IPS DF 4.7 (cell line): ENCODE measurements around the gene MRPS24.
A peak's percentile ranks its signal among the peaks of the same experiment; 100 is the strongest.
"Not testable (repeated sequence)": the region's sequence is repeated elsewhere in the genome, so short reads cannot be mapped to it uniquely, and the experiment has no call there.

ENCODE experiments used
- DNase-seq: peaks from one replicate; pipeline ENCODE4 v3.0.0-alpha.2; 2013; ENCODE audit warnings: low spot score; ENCODE audit errors: extremely low read depth

Gene MRPS24

DNA sequence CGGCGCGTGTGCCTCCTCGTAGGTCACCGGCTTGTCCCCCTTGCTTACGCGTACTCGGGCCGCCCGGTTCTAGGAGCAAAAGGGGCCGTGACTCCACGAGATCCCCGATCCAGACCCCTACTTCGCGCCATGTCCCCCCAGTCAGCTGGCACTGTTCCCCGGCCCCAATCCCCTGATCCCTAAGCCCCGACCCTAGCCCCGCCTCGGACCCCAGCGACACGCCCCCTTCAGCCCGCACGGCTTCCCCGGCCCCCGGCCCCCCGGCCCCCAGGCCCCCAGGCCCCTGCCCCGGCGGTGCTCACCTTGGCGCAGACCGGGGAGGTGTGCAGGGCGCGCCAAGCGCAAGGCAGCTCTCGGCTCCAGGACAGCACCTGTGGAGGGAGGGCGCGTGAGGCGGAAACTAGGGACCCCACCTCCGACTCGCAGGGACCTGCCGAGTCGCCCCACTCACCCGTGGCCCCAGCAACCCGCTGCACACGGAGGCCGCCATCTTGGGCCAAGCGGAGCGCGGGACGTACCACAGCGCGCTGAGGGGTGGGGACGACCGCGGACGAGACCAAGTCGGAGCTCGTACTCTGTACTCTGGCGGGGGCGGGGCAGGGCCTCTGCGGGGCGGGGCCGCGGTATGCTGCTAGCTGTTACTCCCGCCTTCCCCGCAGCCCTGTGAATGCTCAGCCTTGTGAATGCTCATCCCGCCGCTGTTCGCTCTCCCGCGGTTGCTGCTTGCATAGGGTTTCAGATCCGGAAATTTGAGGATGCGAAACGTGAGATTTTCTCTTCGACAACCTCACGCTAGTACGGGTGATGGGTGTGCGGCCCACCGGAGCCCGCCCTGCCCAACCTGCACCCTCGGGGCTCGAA is at the start of gene MRPS24:
Gene MRPS24, minus strand, starts transcription at position 512 of the 861 bp plus-strand sequence. Its CDS starts 22 bp downstream, at position 490.
- DNase-seq, result peak; percentile 64

GRCh38 chr7:43915907-43916306 is 46.6 kb upstream of the MRPS24 start:
- no peak for DNase-seq

DNA sequence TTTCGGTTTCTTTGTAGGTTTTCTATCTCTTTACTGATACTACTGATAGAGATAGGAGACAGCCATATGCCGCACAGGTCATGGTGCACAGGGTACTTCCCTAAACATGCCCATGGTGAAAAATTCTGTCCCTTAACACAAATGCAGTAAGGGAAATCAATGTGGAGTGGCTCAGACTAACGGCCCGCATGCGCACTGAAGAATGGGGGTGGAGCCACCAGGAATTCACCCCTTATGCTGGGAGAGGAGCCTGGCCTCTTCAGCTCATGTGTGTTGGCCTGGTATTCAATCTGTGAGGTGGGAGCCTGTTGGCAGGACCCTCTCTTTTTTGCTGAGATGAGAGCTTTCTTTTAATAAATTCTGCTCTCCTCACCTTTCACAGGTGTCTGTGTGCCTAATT is 45.5 kb upstream of the MRPS24 start:
- no peak for DNase-seq

GRCh38 chr7:43906331-43907010 is 37.2 kb upstream of the MRPS24 start, which contains the start of gene URGCP:
Gene URGCP, minus strand, starts transcription at chr7:43906596. Its CDS starts 21 bp downstream, at chr7:43906575.
- no peak for DNase-seq

- DNase-seq, result no peak
Observed at GRCh38 chr7:43905956-43906330, 36.6 kb upstream of the MRPS24 start.

DNA sequence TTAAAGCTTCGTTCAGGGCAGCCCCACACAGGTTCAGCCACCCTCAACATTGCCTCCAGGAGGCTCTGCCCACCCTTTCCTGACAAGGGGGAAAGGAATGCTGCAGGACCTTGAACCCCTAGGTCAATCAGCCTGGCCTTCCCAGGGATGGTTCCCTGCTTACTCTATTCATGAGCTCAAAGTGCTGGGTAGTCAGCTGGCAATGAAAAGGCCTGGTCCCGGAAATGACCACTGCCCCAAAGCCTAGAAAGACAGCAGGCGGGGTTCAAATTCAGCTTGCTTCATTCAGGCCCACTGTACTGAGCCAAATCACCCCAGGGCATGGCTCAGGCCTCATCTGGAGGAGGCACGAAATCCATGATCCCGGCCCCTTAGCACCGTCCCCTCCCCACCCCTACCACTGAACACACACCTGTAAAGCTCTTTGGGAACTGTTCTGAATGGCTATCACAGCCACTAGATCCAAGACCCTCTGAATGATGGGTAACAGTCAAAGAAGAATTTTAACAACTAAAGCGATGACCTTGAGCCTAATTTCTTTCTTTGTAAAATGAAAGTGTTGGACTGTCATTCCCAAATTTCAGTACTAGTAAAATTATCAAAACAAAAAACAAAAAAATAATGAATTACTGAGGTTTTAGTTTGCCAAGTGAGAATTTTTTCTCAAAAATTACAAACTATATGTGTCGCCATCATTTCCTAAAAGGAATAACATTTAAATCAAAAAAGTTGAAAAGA is 36.1 kb upstream of the MRPS24 start:
- DNase-seq, result no peak

- no peak for DNase-seq
Observed at GRCh38 chr7:43904533-43905208, 35.4 kb upstream of the MRPS24 start.

DNA sequence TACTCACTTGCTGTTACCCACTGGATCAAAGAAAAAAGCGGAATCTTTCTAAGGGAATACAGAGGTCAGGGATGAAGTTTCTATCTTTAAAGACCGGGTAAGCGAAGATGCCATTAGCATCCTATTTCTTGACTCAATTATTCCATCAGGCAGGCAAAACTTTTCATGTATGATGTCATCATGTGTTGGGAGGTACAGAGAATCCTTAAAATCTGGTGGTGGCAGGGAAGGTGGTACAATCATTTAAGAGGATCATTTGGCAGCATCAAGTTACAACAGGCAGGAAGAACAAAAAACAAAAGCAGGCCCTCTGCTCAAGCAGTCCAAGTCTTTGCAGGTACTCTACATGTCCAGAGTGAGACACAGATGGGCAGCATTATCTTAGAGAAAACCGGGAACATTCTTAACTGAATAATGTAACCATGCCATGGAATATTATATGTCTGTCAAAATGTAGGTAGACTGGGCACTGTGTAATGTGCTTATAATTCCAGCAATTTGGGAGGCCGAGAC is 33.3 kb upstream of the MRPS24 start:
- DNase-seq, result no peak

DNA sequence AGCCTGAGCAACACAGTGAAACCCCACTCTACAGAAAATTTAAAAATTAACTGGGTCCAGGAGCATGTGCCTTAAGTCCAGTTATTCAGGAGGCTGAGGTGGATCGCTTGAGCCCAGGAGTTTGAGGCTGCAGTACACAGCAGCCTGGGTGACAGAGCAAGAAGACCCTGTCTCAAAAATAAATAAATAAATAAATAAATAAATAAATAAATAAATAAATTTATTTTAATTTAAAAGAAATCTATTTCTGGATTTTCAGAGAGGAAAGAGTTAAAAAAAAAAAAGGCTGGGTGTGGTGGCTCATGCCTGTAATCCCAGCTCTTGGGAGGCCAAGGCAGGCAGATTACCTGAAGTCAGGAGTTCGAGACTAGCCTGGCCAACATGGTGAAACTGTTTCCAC is 29.3 kb upstream of the MRPS24 start:
- DNase-seq, result not testable (repeated sequence)

- no peak for DNase-seq
Observed at GRCh38 chr7:43895847-43896415, 26.6 kb upstream of the MRPS24 start.

DNA sequence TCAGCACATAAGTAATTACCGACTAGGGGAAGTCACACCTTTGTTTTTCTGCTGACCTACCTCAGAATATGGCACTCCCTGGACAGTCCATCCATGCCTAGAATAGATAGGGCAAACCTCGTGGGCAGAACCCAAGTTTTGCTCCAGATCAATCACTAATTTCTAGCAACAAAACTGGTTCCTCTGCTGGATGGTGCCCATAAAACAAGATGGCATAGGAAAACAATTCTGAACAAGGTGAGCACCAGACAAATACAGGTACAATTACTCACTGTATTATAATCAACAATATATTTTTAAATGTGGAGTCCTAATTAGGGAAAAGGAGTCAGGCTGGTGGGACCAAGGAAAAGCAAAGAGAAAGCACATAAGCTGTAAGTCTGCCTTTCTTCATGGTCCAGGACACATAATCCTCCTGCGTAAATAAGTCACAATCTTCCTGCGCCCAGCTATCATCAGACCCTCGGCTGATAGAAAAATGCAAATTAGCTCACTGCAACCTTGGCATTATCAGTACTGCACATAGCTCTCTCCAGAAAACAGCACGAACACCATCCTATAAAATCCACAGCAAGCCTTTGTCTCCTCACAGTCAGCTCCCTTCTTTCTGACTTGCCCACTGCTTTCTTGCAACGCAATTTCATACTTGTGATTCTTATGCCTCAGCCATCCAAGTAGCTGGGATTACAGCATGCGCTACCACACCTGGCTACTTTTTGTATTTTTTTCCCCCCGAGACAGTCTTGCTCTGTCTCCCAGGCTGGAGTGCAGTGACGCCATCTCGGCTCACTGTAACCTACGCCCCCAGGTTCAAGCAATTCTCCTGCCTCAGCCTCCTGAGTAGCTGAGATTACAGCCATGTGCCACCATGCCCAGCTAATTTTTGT is 22.0 kb upstream of the MRPS24 start:
- no peak for DNase-seq

DNA sequence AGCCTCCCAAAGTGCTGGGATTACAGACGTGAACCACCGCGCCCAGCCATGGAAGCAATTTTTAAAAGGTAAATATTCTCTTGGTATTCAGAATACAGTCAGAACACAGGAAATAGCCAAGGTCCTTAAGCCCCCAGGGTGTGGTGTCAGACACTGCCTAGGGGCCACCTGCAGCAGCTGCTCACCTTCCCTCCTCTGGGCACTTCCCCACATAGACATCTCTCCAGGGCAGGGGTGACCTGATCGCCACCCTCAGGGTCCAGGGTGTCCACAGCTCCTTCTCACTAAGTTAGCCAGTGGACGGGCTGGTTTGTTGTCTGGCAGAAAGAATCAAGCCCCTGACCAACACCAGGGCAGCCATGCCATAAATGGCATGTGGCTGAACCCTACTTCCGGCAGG is 21.2 kb upstream of the MRPS24 start:
- DNase-seq, result no peak

DNA sequence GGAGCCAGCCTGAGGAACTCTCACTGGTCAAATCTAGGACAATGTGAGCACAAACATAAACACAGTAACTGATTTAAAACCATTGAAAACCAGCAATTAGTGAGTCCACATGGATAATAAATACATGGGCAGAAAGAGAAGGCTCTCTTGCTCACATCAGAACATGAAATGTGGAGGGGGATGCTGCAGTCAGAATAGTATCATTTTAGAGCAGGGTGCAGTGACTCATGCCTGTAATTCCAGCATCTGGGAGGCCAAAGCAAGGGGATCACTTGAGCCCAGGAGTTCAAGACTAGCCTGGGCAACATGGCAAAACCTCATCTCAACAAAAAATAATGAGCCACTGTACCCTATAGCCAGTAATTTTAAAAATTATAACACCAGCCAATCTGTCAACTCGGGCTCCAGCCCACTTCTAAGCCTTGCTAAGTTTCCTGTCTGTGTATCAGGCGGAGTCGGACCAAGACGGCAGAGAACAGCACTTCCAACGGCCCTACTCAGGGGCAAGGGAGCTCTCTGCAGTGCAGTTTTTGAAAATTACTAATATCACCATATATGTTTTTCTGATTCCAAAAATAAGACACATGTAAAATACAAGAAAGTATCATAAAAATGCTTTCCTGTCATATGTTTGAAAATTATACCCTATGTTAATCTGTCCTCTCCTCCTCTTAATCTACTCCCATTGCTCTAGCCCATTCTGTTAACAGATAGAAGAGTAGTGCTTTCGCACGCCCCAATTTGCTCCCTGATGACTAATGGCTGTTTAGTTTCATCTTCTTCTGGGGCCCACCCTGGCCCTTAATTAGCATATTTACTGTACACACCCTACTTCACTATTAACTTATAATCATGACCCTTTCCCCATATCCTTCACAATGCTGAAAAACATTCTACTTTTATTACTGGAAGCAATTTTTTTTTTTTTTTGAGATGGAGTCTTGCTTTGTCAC is 20.0 kb upstream of the MRPS24 start:
- DNase-seq, result no peak

DNA sequence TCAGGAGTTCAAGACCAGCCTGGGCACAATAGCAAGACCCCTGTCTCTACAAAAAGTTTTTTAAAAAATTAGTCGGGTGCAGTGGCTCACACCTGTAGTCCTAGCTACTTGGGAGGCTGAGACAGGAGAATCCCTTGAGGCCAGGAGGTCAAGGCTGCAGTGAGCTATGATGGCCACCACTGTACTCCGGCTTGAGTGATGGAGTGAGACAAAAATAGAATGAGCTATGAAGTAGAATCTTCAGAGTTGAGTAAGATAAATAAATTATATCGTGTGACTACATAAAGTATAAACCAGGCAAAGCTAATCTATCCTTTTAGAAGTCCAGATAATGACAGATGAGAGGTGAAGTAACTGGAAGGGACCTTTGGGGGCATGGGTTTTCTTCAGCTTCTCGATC is 15.3 kb upstream of the MRPS24 start:
- DNase-seq, result no peak

DNA sequence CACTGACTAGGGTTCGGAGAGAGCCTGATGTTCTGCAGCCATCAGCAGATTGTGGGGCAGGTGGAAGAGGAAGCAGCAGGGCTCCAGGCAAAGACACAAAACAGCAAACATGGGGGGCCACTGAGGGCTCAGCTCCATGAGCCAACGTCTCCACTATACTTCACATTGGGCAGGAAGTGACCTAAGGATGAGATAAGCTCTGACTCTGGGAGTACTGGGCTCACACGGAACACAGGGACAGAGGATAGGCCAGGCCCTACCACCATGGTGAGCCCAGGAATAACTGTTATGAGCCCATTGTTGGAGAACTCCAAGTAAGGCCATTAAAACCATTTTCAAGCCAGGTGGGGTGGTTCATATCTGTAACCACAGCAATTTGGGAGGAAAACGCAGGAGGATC is 14.9 kb upstream of the MRPS24 start:
- no peak for DNase-seq

- DNase-seq, result no peak
Observed at GRCh38 chr7:43880596-43880995, 11.3 kb upstream of the MRPS24 start.

DNA sequence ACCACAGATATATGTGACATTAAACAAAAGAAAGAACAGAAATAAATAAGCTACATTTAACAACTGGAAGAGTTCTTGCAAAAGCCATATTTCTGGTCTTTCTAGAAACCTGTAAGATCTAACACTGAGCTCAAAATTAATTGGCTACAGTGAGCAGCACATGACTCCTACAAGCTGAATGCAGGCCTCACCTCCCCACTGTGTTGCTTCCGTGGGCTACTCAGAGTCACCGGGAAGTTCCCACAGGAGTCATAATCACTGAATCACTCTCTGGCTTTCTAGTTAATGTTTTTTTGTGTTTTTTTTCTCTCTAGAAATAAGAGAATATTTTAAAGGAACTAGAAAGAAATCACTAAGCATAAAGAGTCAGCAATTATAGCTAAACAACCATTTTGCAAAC is 10.2 kb upstream of the MRPS24 start:
- no peak for DNase-seq

DNA sequence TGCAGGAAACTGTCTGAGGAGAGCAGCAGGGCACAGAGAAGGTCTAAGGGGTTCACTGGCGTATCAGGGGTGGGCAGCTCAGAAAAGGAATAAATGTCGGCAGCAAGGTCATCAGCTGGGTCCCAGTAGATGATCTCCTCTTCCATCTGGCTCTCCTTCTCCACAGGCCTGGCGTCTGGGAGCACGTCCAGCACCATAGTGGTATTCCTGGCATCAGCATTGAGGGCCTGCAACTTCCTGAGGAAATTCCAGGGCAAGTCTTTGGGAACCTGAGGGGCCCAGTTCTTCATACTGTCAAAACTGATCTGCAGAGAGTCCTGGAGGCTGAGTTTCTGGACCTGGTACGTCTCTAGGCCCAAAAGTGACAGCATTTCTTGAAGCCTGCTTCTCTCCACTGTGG is 9.6 kb upstream of the MRPS24 start:
- no peak for DNase-seq
